ENCODE data around the gene NDUFA11. TPM values are rescaled to one million over a fixed set of nuclear protein-coding genes. Genes with fewer than 3 reads are reported as not detected.

NDUFA11 gene
- total and polyA plus RNA-seq, 2 of the 4 experiments (the other 2 are of a cell fraction), result 375 to 1,276 TPM

DNA sequence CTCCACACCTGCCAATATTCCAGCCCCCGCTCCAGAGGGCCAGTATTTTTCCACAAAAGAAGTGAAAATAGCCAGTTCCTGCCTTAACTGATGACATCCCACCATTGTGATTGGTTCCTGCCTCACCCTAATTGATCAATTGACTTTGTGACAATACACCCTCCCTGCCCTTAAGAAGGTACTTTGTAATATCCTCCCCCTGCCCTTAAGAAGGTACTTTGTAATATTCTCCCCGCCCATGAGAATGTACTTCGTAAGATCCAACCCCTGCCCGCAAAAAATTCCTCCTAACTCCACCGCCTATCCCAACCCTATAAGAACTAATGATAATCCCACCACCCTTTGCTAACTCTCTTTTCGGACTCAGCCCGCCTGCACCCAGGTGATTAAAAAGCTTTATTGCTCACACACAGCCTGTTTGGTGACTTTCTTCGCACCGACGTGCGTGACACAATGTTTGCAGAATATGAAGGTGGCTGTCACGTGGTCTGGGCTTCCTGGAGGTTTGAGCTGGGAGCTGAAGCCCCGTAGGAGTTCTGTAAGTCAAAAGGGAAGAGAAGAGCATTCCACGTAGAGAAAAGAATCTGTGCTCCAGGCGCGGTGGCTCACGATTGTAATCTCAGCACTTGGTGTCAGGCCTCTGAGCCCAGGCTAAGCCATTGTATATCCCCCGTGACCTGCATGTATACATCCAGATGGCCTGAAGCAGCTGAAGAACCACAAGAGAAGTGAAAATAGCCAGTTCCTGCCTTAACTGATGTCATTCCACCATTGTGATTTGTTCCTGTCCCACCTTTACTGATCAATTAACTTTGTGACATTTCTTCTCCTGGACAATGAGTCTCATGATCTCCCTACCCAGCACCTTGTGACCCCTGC is 46.1 kb downstream of the NDUFA11 start:
- dilution Hi-C loops (cut with HindIII; ENCODE audit: low sequenced_read_pairs, unreplicated experiment), result no loop called here
- POLR2A ChIA-PET (ENCODE audit: unreplicated experiment), result no interaction called here

More for the DNA sequence above, 46.1 kb downstream of the NDUFA11 start:
- Histone ChIP-seq H3K14ac (replicated peaks; ENCODE audit: low read depth, low read length) (no peak overlapping the region), H3K9ac (ENCODE audit: low read depth, low read length) (no peak overlapping the region), H3K4me1 (ENCODE audit: control insufficient read depth, insufficient read depth, low read length) (no peaks in the 10 kb centered on the region; the same call in 1 of the 2 replicates), H3K4me2 (ENCODE audit: low read depth, low read length) (no peak overlapping the region), H3K4me3 (ENCODE audit: insufficient read depth, low read depth, low read length) (no peak overlapping the region), H2AK5ac (ENCODE audit: low read depth, low read length) (no peak overlapping the region), H3K27me3 (ENCODE audit: control insufficient read depth, insufficient read depth, low read length) (peaks cover 44% of the 10 kb centered on the region), H3K79me1 (ENCODE audit: low read depth in 1 of 2, low read length in 2 of 2) (no peaks in the 10 kb centered on the region), H3K56ac (ENCODE audit: extremely low read depth, insufficient read depth, low read length) (no peak overlapping the region), H3K9me3 (ENCODE audit: control insufficient read depth, insufficient read depth, low read length) (no peaks in the 10 kb centered on the region; the same call in 1 of the 2 replicates), H3K36me3 (ENCODE audit: control insufficient read depth, insufficient read depth, low read length) (no peaks in the 10 kb centered on the region), H3K27ac (ENCODE audit: insufficient read depth, low read length) (no peak overlapping the region), H4K20me1 (ENCODE audit: insufficient read depth, low read length) (no peaks in the 10 kb centered on the region), H2BK120ac (ENCODE audit: low read depth, low read length) (no peak overlapping the region), H3K4ac (ENCODE audit: low read depth, low read length) (no peak overlapping the region), H4K5ac (ENCODE audit: low read depth, low read length) (no peak overlapping the region), H2AK9ac (replicated peaks; ENCODE audit: low read depth, low read length, poor library complexity) (no peak overlapping the region), H3K9me1 (ENCODE audit: insufficient read depth, low read length) (no peaks in the 10 kb centered on the region), H2BK5ac (ENCODE audit: low read depth, low read length, poor library complexity, severe bottlenecking) (no peak overlapping the region), H2BK20ac (ENCODE audit: low read depth, low read length) (no peak overlapping the region), H3K23ac (ENCODE audit: low read depth, low read length) (no peak overlapping the region), H3K18ac (ENCODE audit: low read depth, low read length) (no peak overlapping the region), H4K91ac (ENCODE audit: insufficient read depth, low read depth, low read length) (no peak overlapping the region), H4K8ac (ENCODE audit: low read depth in 2 of 2, low read length in 2 of 2) (no peak overlapping the region), H2AFZ (replicated peaks; ENCODE audit: low read length, poor library complexity) (no peak overlapping the region), H2BK15ac (ENCODE audit: low read depth, low read length) (no peak overlapping the region)
- WGBS, 2 experiments (ENCODE audit: extremely low coverage in 2 of 2, insufficient read length in 1 of 2), result 65% methylated on average over 4 of the region's 18 CpGs; no CpG with 5 or more reads in 1 of the 2 experiments
- DNase-seq (no peak), ATAC-seq (ENCODE audit: low read depth) (no peak)
- TF ChIP-seq RCOR1 (IDR thresholded peaks at IDR 0.05; ENCODE audit: insufficient replicate concordance, low read length) (no peak), CEBPB (IDR thresholded peaks at IDR 0.05; ENCODE audit: low read depth, low read length) (no peak), RFX5 (IDR thresholded peaks at IDR 0.05; ENCODE audit: low read depth, low read length) (no peak), RAD21 (IDR thresholded peaks at IDR 0.05; ENCODE audit: low read length) (no peak), CHD1 (IDR thresholded peaks at IDR 0.05; ENCODE audit: low read depth, low read length) (no peak), BHLHE40 (IDR thresholded peaks at IDR 0.05; ENCODE audit: low read depth, low read length) (no peak), MXI1 (IDR thresholded peaks at IDR 0.05; ENCODE audit: borderline replicate concordance, low read depth, low read length) (no peak), NFE2L2 (IDR thresholded peaks at IDR 0.05; ENCODE audit: low read depth, low read length) (no peak), USF2 (IDR thresholded peaks at IDR 0.05; ENCODE audit: low read depth, low read length) (no peak), FOS (IDR thresholded peaks at IDR 0.05; ENCODE audit: low read depth, low read length) (no peak), POLR2A (IDR thresholded peaks at IDR 0.05; ENCODE audit: low read depth, low read length) (no peak), MAZ (IDR thresholded peaks at IDR 0.05; ENCODE audit: borderline replicate concordance, low read depth, low read length) (no peak), MAFK (IDR thresholded peaks at IDR 0.05; ENCODE audit: low read depth, low read length) (no peak)
- TF ChIP-seq, protein P1, sequence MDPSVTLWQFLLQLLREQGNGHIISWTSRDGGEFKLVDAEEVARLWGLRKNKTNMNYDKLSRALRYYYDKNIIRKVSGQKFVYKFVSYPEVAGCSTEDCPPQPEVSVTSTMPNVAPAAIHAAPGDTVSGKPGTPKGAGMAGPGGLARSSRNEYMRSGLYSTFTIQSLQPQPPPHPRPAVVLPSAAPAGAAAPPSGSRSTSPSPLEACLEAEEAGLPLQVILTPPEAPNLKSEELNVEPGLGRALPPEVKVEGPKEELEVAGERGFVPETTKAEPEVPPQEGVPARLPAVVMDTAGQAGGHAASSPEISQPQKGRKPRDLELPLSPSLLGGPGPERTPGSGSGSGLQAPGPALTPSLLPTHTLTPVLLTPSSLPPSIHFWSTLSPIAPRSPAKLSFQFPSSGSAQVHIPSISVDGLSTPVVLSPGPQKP (IDR thresholded peaks at IDR 0.05; ENCODE audit: borderline replicate concordance, low read depth, low read length), result no peak
- TF ChIP-seq, protein P2, sequence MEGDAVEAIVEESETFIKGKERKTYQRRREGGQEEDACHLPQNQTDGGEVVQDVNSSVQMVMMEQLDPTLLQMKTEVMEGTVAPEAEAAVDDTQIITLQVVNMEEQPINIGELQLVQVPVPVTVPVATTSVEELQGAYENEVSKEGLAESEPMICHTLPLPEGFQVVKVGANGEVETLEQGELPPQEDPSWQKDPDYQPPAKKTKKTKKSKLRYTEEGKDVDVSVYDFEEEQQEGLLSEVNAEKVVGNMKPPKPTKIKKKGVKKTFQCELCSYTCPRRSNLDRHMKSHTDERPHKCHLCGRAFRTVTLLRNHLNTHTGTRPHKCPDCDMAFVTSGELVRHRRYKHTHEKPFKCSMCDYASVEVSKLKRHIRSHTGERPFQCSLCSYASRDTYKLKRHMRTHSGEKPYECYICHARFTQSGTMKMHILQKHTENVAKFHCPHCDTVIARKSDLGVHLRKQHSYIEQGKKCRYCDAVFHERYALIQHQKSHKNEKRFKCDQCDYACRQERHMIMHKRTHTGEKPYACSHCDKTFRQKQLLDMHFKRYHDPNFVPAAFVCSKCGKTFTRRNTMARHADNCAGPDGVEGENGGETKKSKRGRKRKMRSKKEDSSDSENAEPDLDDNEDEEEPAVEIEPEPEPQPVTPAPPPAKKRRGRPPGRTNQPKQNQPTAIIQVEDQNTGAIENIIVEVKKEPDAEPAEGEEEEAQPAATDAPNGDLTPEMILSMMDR (conservative IDR thresholded peaks at IDR 0.05; ENCODE audit: low read depth, low read length), result no peak
- intact Hi-C loops (cut with micrococcal nuclease) (no loop called here), in situ Hi-C loops (cut with MboI; ENCODE audit: low sequenced_read_pairs) (no loop called here)
- no TSS peak for BruUV-seq (replicated peaks)
- CTCF ChIA-PET, result no interaction called here
